Mucosa of rectum (tissue), 2 donors: ENCODE data around the gene RNF103.

Experiments used
- H3K27ac ChIP-seq, 2 donors: one replicate each; pipeline ENCODE4 v1.7.0; 2013; ENCODE audit warnings: inconsistent platforms in 2 of 2, low read depth in 2 of 2, low read length in 2 of 2
- H3K27me3 ChIP-seq, 2 donors: one replicate each; pipeline ENCODE4 v1.7.0; 2013; ENCODE audit warnings: low read length in 2 of 2; ENCODE audit not compliant: control insufficient read depth in 2 of 2, insufficient read depth in 2 of 2
- H3K36me3 ChIP-seq, 2 donors: one replicate each; pipeline ENCODE4 v1.7.0; 2013; ENCODE audit warnings: low read length in 2 of 2; ENCODE audit not compliant: control insufficient read depth in 2 of 2, insufficient read depth in 2 of 2
- H3K4me1 ChIP-seq, 2 donors: one replicate each; pipeline ENCODE4 v1.7.0; 2013; ENCODE audit warnings: low read length in 2 of 2, mild to moderate bottlenecking in 1 of 2; ENCODE audit not compliant: control insufficient read depth in 2 of 2, insufficient read depth in 2 of 2
- H3K4me3 ChIP-seq, 2 donors: one replicate each; pipeline ENCODE4 v1.7.0; 2013; ENCODE audit warnings: low read length in 2 of 2
- H3K9ac ChIP-seq, 2 donors: one replicate each; pipeline ENCODE4 v1.7.0; 2013; ENCODE audit warnings: low read length in 2 of 2, low read depth in 1 of 2, mild to moderate bottlenecking in 1 of 2
- H3K9me3 ChIP-seq, 2 donors: one replicate each; pipeline ENCODE4 v1.7.0; 2013; ENCODE audit warnings: low read length in 2 of 2; ENCODE audit not compliant: control insufficient read depth in 2 of 2
- donor health status: healthy.
- donor health status: Normal muscosa, but diverticular disease.

The RNF103 gene

GRCh38 chr2:86580560-86580959 is 43.1 kb downstream of the RNF103 start:
- Histone ChIP-seq H3K9ac (no peak overlapping the region), H3K36me3 (no peaks in the 10 kb centered on the region), H3K9me3 (no peaks in the 10 kb centered on the region), H3K4me3 (no peak overlapping the region), H3K27me3 (no peaks in the 10 kb centered on the region), H3K27ac (no peak overlapping the region), H3K4me1 (no peaks in the 10 kb centered on the region)

DNA sequence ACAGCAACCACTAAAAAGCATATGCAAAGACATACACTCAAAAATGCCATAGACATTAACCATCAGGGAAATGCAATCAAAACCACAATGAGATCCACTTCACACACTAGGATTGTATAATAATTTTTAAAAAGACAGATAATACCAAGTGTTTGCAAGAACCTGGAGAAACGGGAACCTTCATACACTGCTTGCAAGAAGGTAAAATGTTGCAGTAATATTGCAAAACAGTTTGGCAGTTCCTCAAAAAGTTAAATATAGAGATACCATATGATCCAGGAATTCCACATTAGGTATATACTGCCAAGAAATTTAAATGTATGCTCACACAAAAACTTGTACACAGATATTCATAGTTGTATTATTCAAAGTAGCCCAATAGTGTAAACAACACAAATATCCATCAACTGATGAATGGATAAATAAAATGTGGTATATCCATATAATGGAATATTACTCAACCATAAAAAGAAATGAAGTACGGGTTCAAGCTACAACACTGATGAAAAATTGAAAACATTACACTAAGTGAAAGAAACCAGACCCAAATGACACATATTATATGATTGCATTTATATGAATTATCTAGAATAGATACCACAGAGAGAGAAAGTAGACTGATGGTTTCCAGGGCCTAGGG is 45.7 kb downstream of the RNF103 start:
- Histone ChIP-seq H3K4me3 (no peak overlapping the region), H3K27me3 (no peaks in the 10 kb centered on the region), H3K9ac (no peak overlapping the region), H3K27ac (no peak overlapping the region), H3K9me3 (no peaks in the 10 kb centered on the region), H3K4me1 (no peaks in the 10 kb centered on the region), H3K36me3 (no peaks in the 10 kb centered on the region)

DNA sequence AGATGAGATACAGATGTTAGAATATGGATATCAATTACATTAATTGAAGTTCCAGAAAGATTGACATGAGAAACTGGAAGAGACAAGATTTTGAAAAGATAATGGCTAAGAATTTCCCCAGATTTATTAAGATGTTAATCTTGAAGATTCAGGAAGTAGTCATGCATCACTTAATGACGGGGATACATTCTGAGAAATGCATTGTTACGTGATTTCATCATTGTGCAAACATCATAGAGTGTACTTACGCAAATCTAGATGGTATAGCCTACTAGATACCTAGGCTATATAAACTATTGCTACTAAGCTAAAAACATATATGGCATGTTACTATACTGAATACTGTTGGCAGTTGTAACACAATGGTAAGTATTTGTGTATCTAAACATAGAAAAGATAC is 53.6 kb downstream of the RNF103 start:
- Histone ChIP-seq H3K4me3 (no peak overlapping the region), H3K9me3 (no peaks in the 10 kb centered on the region)

DNA sequence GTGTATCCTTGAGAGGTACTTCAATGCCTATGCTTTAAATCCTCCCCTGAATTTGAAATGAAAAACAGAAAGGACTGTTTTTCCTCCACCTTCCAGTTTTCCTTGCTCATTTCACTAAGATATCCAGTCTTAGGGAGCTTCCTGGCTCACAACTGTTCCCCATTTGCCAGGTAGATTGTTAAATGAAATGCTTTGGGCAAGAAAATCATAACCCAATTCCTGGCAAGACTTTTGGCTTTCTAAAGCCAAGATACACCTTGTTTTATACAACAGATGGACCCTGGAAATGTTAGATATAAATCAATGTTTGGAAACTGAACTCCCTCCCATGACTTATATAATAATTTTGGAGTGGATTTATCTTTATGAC is 56.9 kb downstream of the RNF103 start:
- Histone ChIP-seq H3K27me3 (no peaks in the 10 kb centered on the region), H3K9ac (no peak overlapping the region), H3K4me1 (peaks cover 7 to 11% of the 10 kb centered on the region in 2 donors), H3K9me3 (no peaks in the 10 kb centered on the region), H3K4me3 (no peak overlapping the region), H3K36me3 (no peaks in the 10 kb centered on the region), H3K27ac (no peak overlapping the region)

More for the DNA sequence above, 53.6 kb downstream of the RNF103 start:
- Histone ChIP-seq H3K4me1 (no peaks in the 10 kb centered on the region), H3K27me3 (no peaks in the 10 kb centered on the region), H3K27ac (no peak overlapping the region), H3K9ac (no peak overlapping the region), H3K36me3 (no peaks in the 10 kb centered on the region)

- Histone ChIP-seq H3K36me3 (no peaks in the 10 kb centered on the region), H3K9ac (no peak overlapping the region), H3K9me3 (no peaks in the 10 kb centered on the region), H3K4me1 (peaks cover 12 to 15% of the 10 kb centered on the region in 2 donors), H3K27me3 (no peaks in the 10 kb centered on the region), H3K27ac (no peak overlapping the region), H3K4me3 (no peak overlapping the region)
Measured at GRCh38 chr2:86566158-86566820, 57.4 kb downstream of the RNF103 start.

- H3K9me3 ChIP-seq, result no peaks in the 10 kb centered on the region
- no peaks in the 10 kb centered on the region for H3K27me3 ChIP-seq
- peak overlapping the region; percentile 97 to 98 for H3K4me3 ChIP-seq
- H3K27ac ChIP-seq, result peak overlapping the region; percentile 99
- no peaks in the 10 kb centered on the region for H3K36me3 ChIP-seq
- peak overlapping the region; percentile 96 to 98 for H3K9ac ChIP-seq
- H3K4me1 ChIP-seq, result peaks cover 12 to 17% of the 10 kb centered on the region in 2 donors
Measured at GRCh38 chr2:86563650-86564061, 60.0 kb downstream of the RNF103 start.

DNA sequence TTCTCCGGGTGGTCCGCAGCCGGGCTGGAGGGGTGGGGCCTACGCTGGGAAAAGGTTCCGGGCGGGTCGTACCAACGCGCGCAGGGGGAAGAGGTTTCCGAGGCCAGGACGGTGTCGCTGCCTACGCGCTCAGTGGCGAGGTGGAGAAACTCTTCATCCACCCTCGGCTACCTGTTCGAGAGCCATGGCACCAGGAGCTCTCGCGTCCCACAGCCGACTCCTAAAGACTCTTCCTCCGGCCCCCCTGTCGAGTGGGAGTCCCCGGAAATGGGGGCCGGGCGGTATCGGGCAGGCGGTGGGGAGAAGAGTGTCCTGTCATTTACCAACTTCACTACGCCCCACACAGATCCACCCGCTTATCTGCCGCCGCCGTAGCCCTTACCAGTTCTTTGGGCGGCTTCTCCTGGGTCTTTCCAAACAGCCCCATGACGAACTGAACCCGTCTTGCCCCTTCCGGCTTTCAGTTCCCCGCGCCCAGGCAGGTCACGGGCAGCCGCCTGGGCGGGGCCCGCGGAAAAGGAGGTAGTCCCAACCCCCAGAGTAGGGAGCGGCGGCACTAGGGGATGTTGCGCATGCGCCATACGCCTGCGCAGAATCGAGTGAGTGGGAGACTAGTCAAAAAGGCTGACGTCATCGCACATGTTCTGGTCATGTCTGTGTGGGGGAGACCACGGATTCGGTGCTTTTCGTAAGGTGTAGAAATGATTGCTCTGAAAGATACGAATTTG is 60.6 kb downstream of the RNF103 start, which contains the start of gene CHMP3:
Gene CHMP3 (minus strand): TSS at position 522 of the 728 bp plus-strand sequence. CDS start 95 bp downstream, at position 427.
- peak within 1 kb of the TSS; percentile 96 to 98 for H3K9ac ChIP-seq
- no peaks in the 10 kb centered on the region for H3K27me3 ChIP-seq
- H3K36me3 ChIP-seq, result peaks cover 0 to 3% of the 10 kb centered on the region in 2 donors
- peak within 1 kb of the TSS; percentile 99 for H3K27ac ChIP-seq
- H3K9me3 ChIP-seq, result no peaks in the 10 kb centered on the region
- peaks cover 12 to 17% of the 10 kb centered on the region in 2 donors for H3K4me1 ChIP-seq
- peak within 1 kb of the TSS; percentile 97 to 98 for H3K4me3 ChIP-seq

- peak overlapping the region; percentile 97 to 98 for H3K4me3 ChIP-seq
- peak overlapping the region; percentile 96 to 98 for H3K9ac ChIP-seq
- peaks cover 12 to 17% of the 10 kb centered on the region in 2 donors for H3K4me1 ChIP-seq
- H3K27ac ChIP-seq, result peak overlapping the region; percentile 99
- peaks cover under 1 to 3% of the 10 kb centered on the region in 2 donors for H3K36me3 ChIP-seq
- no peaks in the 10 kb centered on the region for H3K27me3 ChIP-seq
- no peaks in the 10 kb centered on the region for H3K9me3 ChIP-seq
Measured at GRCh38 chr2:86562485-86562921, 61.2 kb downstream of the RNF103 start.

DNA sequence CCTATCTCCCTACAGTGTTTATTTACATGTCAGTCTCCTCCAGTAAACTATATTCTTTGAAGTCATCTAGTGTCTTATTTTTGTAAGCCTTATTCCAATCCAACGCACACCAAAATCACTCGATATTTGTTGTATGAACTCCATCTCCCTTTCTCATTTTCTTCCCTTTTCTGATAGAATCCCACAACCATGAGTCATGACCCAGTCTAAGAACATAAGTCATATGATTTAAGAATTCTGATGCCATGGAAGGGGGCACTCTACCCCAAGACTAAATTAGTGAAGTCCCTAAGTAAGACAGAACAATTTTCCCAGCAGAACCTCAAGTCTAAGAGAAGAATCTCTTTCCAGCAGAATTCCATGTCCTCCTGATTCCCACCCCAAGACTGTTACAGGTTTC is 65.8 kb downstream of the RNF103 start:
- Histone ChIP-seq H3K36me3 (peaks cover 9 to 15% of the 10 kb centered on the region in 2 donors), H3K4me3 (no peak overlapping the region), H3K27me3 (no peaks in the 10 kb centered on the region), H3K9ac (no peak overlapping the region), H3K4me1 (peaks cover 12% of the 10 kb centered on the region in 2 donors), H3K27ac (no peak overlapping the region), H3K9me3 (peaks cover 0 to 6% of the 10 kb centered on the region in 2 donors)

DNA sequence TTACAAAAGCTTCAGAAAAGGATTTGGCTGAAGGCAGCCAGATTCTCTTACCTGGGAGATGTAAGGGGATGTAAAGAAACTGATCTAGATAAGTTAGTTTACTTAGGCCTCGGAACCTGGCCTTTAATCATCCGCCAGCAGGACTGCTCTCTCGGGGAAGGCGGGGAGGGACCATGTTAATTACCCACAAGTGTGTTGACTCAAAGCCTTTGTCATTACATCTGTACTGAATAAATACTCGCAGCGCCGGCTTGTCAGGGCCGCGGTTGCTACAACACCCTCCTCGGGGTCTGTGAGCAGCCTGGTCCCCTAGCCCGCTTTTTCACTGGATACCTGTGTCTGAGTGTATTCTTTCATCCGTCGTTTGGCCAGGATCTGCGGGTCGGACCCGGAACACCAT is 67.2 kb downstream of the RNF103 start:
- peaks cover 0 to 6% of the 10 kb centered on the region in 2 donors for H3K9me3 ChIP-seq
- H3K27me3 ChIP-seq, result no peaks in the 10 kb centered on the region
- H3K4me1 ChIP-seq, result peaks cover 3% of the 10 kb centered on the region in 2 donors
- H3K36me3 ChIP-seq, result peaks cover 9 to 15% of the 10 kb centered on the region in 2 donors
- H3K9ac ChIP-seq, result no peak overlapping the region
- no peak overlapping the region for H3K4me3 ChIP-seq
- H3K27ac ChIP-seq, result no peak overlapping the region
